Caco-2 (cell line): ENCODE results near the gene INPP5E. TPM values are rescaled to one million over a fixed set of nuclear protein-coding genes. Genes with fewer than 3 reads are reported as not detected.

Source experiments
- BruUV-seq: library from RNA; stranded (reverse); fragments of 400-500 nt; replicated peaks from 2 replicates; lab custom pipeline; 2021; lab: Mats Ljungman, UMichigan
- CTCF ChIA-PET: fragments of 300-600 bp; sonication (Branson Sonifier 250); formaldehyde crosslinking; loops from one replicate; lab custom pipeline; 2022; ENCODE audit warnings: antibody characterized with exemption; lab: Charles Lee
- POLR2A ChIA-PET: fragments of 300-600 bp; sonication (Branson Sonifier 250); formaldehyde crosslinking; loops from one replicate; lab custom pipeline; 2022; ENCODE audit warnings: antibody characterized with exemption; lab: Charles Lee
- DNase-seq, 2 experiments: peaks; one replicate each; pipeline versions ENCODE4 v3.0.0 to v3.0.0-alpha.2; 2020 to 2022
- H3K27me3 ChIP-seq: replicated peaks from 2 replicates; pipeline ENCODE4 v1.6.0; 2011; ENCODE audit warnings: low read length; ENCODE audit not compliant: control insufficient read depth, insufficient read depth
- H3K36me3 ChIP-seq: 2 replicates; pipeline ENCODE4 v1.5.1; 2011; ENCODE audit warnings: low read length; ENCODE audit not compliant: control insufficient read depth, insufficient read depth
- H3K4me1 ChIP-seq: fragments of 250-450 bp; sonication (Bioruptor Pico); 2 replicates; pipeline ENCODE4 v1.5.1; 2020; ENCODE audit warnings: mild to moderate bottlenecking
- H3K4me3 ChIP-seq: 2 replicates; pipeline ENCODE4 v1.5.1; 2011; ENCODE audit warnings: low read depth, mild to moderate bottlenecking, control low read depth, low read length
- H3K9me3 ChIP-seq: fragments of 250-450 bp; sonication (Bioruptor Pico); 2 replicates; pipeline ENCODE4 v1.5.1; 2020; ENCODE audit warnings: mild to moderate bottlenecking, moderate library complexity
- H3K27ac Mint-ChIP-seq: one replicate; pipeline ENCODE4 v1.8.0; 2022; ENCODE audit warnings: mixed read lengths; ENCODE audit not compliant: unreplicated experiment
- H3K27me3 Mint-ChIP-seq: one replicate; pipeline ENCODE4 v1.8.0; 2022; ENCODE audit warnings: mixed read lengths; ENCODE audit not compliant: insufficient read depth, unreplicated experiment
- H3K36me3 Mint-ChIP-seq: one replicate; pipeline ENCODE4 v1.8.0; 2022; ENCODE audit warnings: mild to moderate bottlenecking, mixed read lengths; ENCODE audit not compliant: insufficient read depth, unreplicated experiment
- H3K4me1 Mint-ChIP-seq: one replicate; pipeline ENCODE4 v1.8.0; 2022; ENCODE audit warnings: low read depth, mixed read lengths; ENCODE audit not compliant: unreplicated experiment
- H3K4me3 Mint-ChIP-seq: one replicate; pipeline ENCODE4 v1.8.0; 2022; ENCODE audit warnings: mild to moderate bottlenecking, moderate library complexity, mixed read lengths; ENCODE audit not compliant: unreplicated experiment
- H3K9me3 Mint-ChIP-seq: one replicate; pipeline ENCODE4 v1.8.0; 2022; ENCODE audit warnings: mixed read lengths; ENCODE audit not compliant: unreplicated experiment
- CTCF ChIP-seq, 2 experiments: fragments of 200-600 bp in 1 of 2; IDR thresholded peaks; 1 replicate in 1 of 2; 2 replicates in 1 of 2; pipeline versions ENCODE4 v1.5.1 to v1.8.0; 2011 to 2022; ENCODE audit warnings: antibody characterized with exemption in 1 of 2, control low read depth in 1 of 2, inconsistent platforms in 1 of 2, low read depth in 1 of 2, low read length in 1 of 2, mild to moderate bottlenecking in 1 of 2, moderate library complexity in 1 of 2; ENCODE audit not compliant: insufficient read depth in 1 of 2, severe bottlenecking in 1 of 2, unreplicated experiment in 1 of 2
- intact Hi-C: fragments of 100-400 bp; cut with micrococcal nuclease; formaldehyde crosslinking; loops from one replicate; pipeline ENCODE4 v1.10.0; 2022; ENCODE audit not compliant: unreplicated experiment
- total RNA-seq: library from RNA; stranded (reverse); gene quantifications from 2 replicates; pipeline ENCODE4 v1.2.3, GENCODE V29; 2022

The INPP5E gene
- total RNA-seq, 1 experiment from 2014 or later = 18.6 TPM

- CTCF ChIA-PET = no interaction called here
- POLR2A ChIA-PET = no interaction called here
- Histone ChIP-seq H3K27me3 (no peaks in the 10 kb centered on the region), H3K4me1 (no peaks in the 10 kb centered on the region), H3K9me3 (no peaks in the 10 kb centered on the region), H3K36me3 (peaks cover 2% of the 10 kb centered on the region), H3K4me3 (no peak overlapping the region)
- no peaks in the 10 kb centered on the region for H3K9me3 Mint-ChIP-seq
- H3K4me3 Mint-ChIP-seq = no peak overlapping the region
- no peaks in the 10 kb centered on the region for H3K27me3 Mint-ChIP-seq
- BruUV-seq = no TSS peak
- H3K4me1 Mint-ChIP-seq = peaks cover 16% of the 10 kb centered on the region
- no peak for TF ChIP-seq CTCF (IDR thresholded peaks at IDR 0.05; ENCODE audit: insufficient read depth in 1 of 2, low read depth in 1 of 2, low read length in 1 of 2, severe bottlenecking in 1 of 2, unreplicated experiment in 1 of 2)
- no peak overlapping the region for H3K27ac Mint-ChIP-seq
- peaks cover 84% of the 10 kb centered on the region for H3K36me3 Mint-ChIP-seq
- intact Hi-C loops = no loop called here
- no peak for DNase-seq
Observed at GRCh38 chr9:136405481-136405880, 34.2 kb downstream of the INPP5E start.

DNA sequence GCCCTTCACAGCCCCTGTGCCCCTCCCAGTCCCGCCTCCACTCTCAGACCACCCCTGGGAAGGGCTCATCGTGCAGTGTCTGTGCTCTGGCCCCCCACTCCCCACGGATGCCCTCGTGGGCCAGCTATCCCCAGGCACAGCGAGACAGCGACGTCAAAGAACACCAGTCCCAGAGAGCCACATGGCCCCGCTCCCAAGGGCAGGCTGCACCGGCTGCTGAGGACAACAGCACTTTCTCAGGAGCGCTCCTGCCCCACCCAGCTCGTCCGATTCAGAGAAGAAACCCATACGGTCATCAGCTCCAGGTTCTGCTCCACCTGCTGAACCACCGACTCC, 34.9 kb downstream of the INPP5E start:
- Histone ChIP-seq H3K4me3 (no peak overlapping the region), H3K9me3 (no peaks in the 10 kb centered on the region), H3K4me1 (no peaks in the 10 kb centered on the region), H3K36me3 (peaks cover 2% of the 10 kb centered on the region), H3K27me3 (no peaks in the 10 kb centered on the region)
- peaks cover 16% of the 10 kb centered on the region for H3K4me1 Mint-ChIP-seq
- ChIA-PET CTCF (interaction anchor here (0.5 kb wide), 1 partner anchor 120 kb away, joined by 4 read pairs; no protein-coding TSS in a partner anchor), POLR2A (no interaction called here)
- no TSS peak for BruUV-seq
- no peaks in the 10 kb centered on the region for H3K27me3 Mint-ChIP-seq
- no peak for TF ChIP-seq CTCF (IDR thresholded peaks at IDR 0.05; ENCODE audit: insufficient read depth in 1 of 2, low read depth in 1 of 2, low read length in 1 of 2, severe bottlenecking in 1 of 2, unreplicated experiment in 1 of 2)
- DNase-seq = no peak
- H3K36me3 Mint-ChIP-seq = peaks cover 84% of the 10 kb centered on the region
- no peak overlapping the region for H3K4me3 Mint-ChIP-seq
- H3K9me3 Mint-ChIP-seq = no peaks in the 10 kb centered on the region
- intact Hi-C loops = no loop called here
- H3K27ac Mint-ChIP-seq = no peak overlapping the region

DNA sequence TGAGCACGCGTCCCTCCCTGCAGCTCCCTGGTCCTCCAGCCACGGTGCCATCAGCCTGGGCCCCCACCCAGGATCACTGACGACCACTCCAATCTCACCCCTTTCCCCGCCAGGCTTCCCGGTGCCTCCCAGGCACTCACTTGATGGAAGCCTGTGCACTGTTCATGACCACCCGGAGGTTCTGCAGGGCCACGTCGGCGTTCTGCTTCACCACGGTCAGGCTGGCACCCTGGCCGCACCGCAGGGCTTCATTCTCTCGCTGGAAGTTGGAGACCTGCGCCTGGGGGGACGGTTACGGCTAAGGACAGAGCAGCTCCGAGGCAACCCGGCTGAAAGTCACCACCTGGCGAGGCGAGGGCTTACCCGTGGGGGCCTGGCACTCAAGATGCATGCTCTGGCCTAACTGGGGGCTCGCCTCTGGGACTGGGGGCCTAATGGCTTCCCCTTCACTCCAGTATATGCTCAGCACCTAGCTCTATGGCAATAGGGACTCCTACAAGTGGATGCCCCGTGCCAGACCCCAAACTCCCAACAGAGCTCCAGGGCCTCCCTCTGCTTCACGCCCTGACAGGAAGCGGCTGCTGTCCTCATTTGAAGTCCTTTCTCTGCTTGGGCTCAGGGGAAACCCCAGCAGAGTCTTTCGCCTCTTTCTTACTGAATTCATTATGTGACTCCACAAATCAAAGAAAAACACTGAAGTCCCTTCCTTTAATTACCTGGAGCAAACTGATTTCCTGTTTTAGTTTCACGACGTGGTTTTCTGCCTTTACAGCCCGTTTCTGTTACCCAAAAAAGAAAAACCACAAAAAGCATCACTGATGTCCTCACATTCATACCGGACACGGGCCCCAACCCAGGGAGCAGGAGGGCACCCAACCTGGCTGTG, 35.5 kb downstream of the INPP5E start:
- intact Hi-C loops = no loop called here
- Mint-ChIP-seq H3K27me3 (no peaks in the 10 kb centered on the region), H3K36me3 (peaks cover 84% of the 10 kb centered on the region), H3K9me3 (no peaks in the 10 kb centered on the region), H3K27ac (no peak overlapping the region), H3K4me1 (peaks cover 18% of the 10 kb centered on the region), H3K4me3 (no peak overlapping the region)
- H3K9me3 ChIP-seq = no peaks in the 10 kb centered on the region
- no peak overlapping the region for H3K4me3 ChIP-seq
- no peaks in the 10 kb centered on the region for H3K27me3 ChIP-seq
- H3K36me3 ChIP-seq = peaks cover 2% of the 10 kb centered on the region
- DNase-seq = no peak
- POLR2A ChIA-PET = no interaction called here
- no peaks in the 10 kb centered on the region for H3K4me1 ChIP-seq
- CTCF ChIA-PET = interaction anchor here (0.5 kb wide), 1 partner anchor 119 kb away, joined by 4 read pairs; no protein-coding TSS in a partner anchor
- no peak for TF ChIP-seq CTCF (IDR thresholded peaks at IDR 0.05; ENCODE audit: insufficient read depth in 1 of 2, low read depth in 1 of 2, low read length in 1 of 2, severe bottlenecking in 1 of 2, unreplicated experiment in 1 of 2)
- BruUV-seq = no TSS peak
